Right lobe of liver (tissue), 6 donors: ENCODE data around the gene GRM5. TPM values are rescaled to one million over a fixed set of nuclear protein-coding genes. Genes with fewer than 3 reads are reported as not detected.

Experiments used
- ATAC-seq, 4 donors: fragments of 200-7000 bp; cut with Tn5 transposase; one replicate each; pipeline ENCODE4 v1.9.1; 2020; ENCODE audit warnings: mild to moderate bottlenecking in 4 of 4, moderate library complexity in 4 of 4
- DNase-seq, 3 donors: peaks; one replicate each; pipeline ENCODE4 v3.0.0-alpha.2; 2020
- H3K27ac ChIP-seq, 3 donors: fragments of 200-600 bp; one replicate each; pipeline ENCODE4 v1.8.0; 2022
- H3K27me3 ChIP-seq, 2 donors: fragments of 200-600 bp; one replicate each; pipeline ENCODE4 v1.8.0; 2022
- H3K36me3 ChIP-seq, 4 donors: fragments of 200-600 bp; sonication (generic) in 1 of 4; one replicate each; pipeline versions ENCODE4 v1.5.1 to v1.8.0; 2017 to 2022; ENCODE audit warnings: control low read depth in 1 of 4
- H3K4me1 ChIP-seq, 4 donors: fragments of 200-600 bp; sonication (generic) in 1 of 4; one replicate each; pipeline versions ENCODE4 v1.5.1 to v1.8.0; 2017 to 2022; ENCODE audit warnings: control low read depth in 1 of 4
- H3K4me3 ChIP-seq, 3 donors: fragments of 200-600 bp; one replicate each; pipeline ENCODE4 v1.8.0; 2022
- H3K9me3 ChIP-seq, 4 donors: fragments of 200-600 bp; sonication (generic) in 1 of 4; one replicate each; pipeline versions ENCODE4 v1.5.1 to v1.8.0; 2017 to 2022; ENCODE audit warnings: control low read depth in 1 of 4
- CTCF ChIP-seq, 4 donors: fragments of 200-600 bp in 3 of 4; fragments of 450-650 bp in 1 of 4; IDR thresholded peaks; one replicate each; pipeline versions ENCODE4 v1.5.1 to v1.8.0; 2016 to 2022; ENCODE audit warnings: antibody characterized with exemption in 4 of 4, mild to moderate bottlenecking in 2 of 4
- POLR2A ChIP-seq: fragments of 450-650 bp; IDR thresholded peaks from one replicate; pipeline ENCODE4 v1.6.1; 2017; ENCODE audit warnings: antibody characterized with exemption, mild to moderate bottlenecking
- WGBS: methylation state at CpG from one replicate; pipeline ENCODE4 v1.1.6; 2018; ENCODE audit warnings: low coverage, low lambda C conversion rate; ENCODE audit not compliant: insufficient coverage; ENCODE audit errors: missing lambda C conversion rate; 5-methylcytosine and 5-hydroxymethylcytosine counted together
- intact Hi-C, 2 donors: fragments of 100-400 bp; cut with DNase I; formaldehyde crosslinking; loops; one replicate each; pipeline versions ENCODE4 v1.11.2 to v1.14.1; 2022
- total RNA-seq, 6 experiments: library from RNA; depleted of rRNA in 2 of 6; stranded (reverse); fragments of >200 nt in 2 of 6; fragmentation: NEBNext Ultra II Directional in 3 of 6; extraction: Animal tissue kit (Norgen Biotek cat#: 25700) in 3 of 6; gene quantifications; one replicate each; pipeline versions ENCODE4 v1.1.0 to v1.2.4, GENCODE V29; 2016 to 2023
- donor health status: DM: no; HTN: yes; CAD: no.
- donor health status: DM: no; HTN: no; CAD: no.
- donor health status: DM: no; HTN: no; CAD: no.
- donor health status: DM: no; HTN: yes; CAD: no.
- donor health status: DM: no; HTN: yes; CAD: no.

GRM5 gene
- total RNA-seq, 6 experiments from 2014 or later = not detected

DNA sequence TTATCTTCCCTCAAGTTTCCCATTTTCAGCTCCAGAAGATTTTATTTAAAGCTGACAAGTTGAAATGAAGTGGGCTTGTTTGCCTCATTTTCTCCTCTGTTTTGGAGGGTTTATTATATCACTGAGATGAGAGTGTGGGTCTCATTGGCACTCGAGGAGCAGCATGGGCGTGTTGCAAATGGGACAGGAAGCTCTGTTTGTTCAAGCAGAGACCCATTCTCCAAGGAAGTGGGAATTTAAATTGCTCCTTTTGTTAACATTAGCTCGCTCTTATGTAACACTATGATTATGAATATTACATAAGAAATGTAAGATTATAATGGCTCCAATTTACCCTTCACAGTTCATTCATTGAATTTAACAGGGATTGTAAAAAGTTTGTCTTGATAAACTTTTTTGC is 410.6 kb downstream of the GRM5 start:
- Histone ChIP-seq H3K27ac (no peak overlapping the region), H3K36me3 (no peaks in the 10 kb centered on the region), H3K27me3 (no peaks in the 10 kb centered on the region), H3K4me1 (no peaks in the 10 kb centered on the region), H3K4me3 (no peak overlapping the region), H3K9me3 (no peaks in the 10 kb centered on the region)
- no peak for TF ChIP-seq CTCF (IDR thresholded peaks at IDR 0.05)
- TF ChIP-seq POLR2A = no peak
- intact Hi-C loops = no loop called here
- ATAC-seq = no peak
- WGBS = 30% methylated on average over 3 of the region's 3 CpGs
- no peak for DNase-seq

DNA sequence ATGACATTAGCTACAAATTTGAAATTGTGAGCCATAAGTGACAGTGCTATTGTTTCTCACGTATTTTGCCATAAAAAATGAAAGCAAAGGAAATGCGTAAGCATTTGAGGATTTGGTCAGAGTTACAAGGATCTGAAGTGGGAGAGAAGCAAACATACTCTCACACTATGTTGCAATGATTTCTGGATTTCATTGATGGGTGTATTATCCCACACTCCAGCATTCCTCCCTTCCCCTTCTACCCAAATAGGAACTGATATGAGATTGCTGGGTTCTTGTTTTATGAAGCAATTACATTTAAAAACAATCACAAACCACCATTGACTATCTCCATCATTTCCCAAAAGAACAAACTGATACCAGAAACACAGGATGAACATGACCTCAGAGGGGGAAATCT is 414.2 kb downstream of the GRM5 start:
- Histone ChIP-seq H3K4me3 (no peak overlapping the region), H3K36me3 (no peaks in the 10 kb centered on the region), H3K9me3 (no peaks in the 10 kb centered on the region), H3K4me1 (no peaks in the 10 kb centered on the region), H3K27me3 (no peaks in the 10 kb centered on the region), H3K27ac (no peak overlapping the region)
- ATAC-seq = no peak
- 70% methylated on average over 2 of the region's 2 CpGs for WGBS
- no peak for DNase-seq
- intact Hi-C loops = no loop called here
- no peak for TF ChIP-seq POLR2A
- no peak for TF ChIP-seq CTCF (IDR thresholded peaks at IDR 0.05)

DNA sequence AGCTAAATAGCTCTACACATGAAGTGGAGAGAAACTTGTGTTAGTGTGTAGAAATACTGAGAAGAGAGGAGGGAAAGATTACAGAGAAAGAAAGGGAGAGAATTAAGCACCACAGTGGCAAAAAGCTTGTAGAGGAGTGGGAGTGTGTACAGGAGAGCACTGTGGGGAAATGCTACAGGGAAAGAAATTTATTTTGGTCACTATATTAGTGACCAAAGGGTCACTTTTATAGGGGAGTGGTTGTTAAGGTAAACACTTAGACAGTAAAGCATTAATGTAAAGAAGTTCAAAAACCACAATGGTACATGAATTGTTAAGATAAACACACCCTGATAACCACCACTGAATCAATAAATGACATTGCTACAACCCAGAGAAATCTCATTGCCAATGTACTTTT is 421.1 kb downstream of the GRM5 start:
- no peak overlapping the region for H3K4me3 ChIP-seq
- no peak overlapping the region for H3K27ac ChIP-seq
- DNase-seq (no peak), ATAC-seq (no peak)
- no peaks in the 10 kb centered on the region for H3K4me1 ChIP-seq
- no peaks in the 10 kb centered on the region for H3K9me3 ChIP-seq
- intact Hi-C loops = no loop called here
- H3K27me3 ChIP-seq = no peaks in the 10 kb centered on the region
- no peak for TF ChIP-seq CTCF (IDR thresholded peaks at IDR 0.05)
- no peak for TF ChIP-seq POLR2A
- H3K36me3 ChIP-seq = no peaks in the 10 kb centered on the region

- no peak overlapping the region for H3K27ac ChIP-seq
- intact Hi-C loops = no loop called here
- no peaks in the 10 kb centered on the region for H3K27me3 ChIP-seq
- ATAC-seq = no peak
- H3K4me3 ChIP-seq = no peak overlapping the region
- H3K4me1 ChIP-seq = no peaks in the 10 kb centered on the region
- no peak for DNase-seq
- H3K9me3 ChIP-seq = no peaks in the 10 kb centered on the region
- H3K36me3 ChIP-seq = no peaks in the 10 kb centered on the region
- no peak for TF ChIP-seq CTCF (IDR thresholded peaks at IDR 0.05)
- TF ChIP-seq POLR2A = no peak
- 66% methylated on average over 4 of the region's 4 CpGs for WGBS
Measured at GRCh38 chr11:88632163-88632562, 433.6 kb downstream of the GRM5 start.

DNA sequence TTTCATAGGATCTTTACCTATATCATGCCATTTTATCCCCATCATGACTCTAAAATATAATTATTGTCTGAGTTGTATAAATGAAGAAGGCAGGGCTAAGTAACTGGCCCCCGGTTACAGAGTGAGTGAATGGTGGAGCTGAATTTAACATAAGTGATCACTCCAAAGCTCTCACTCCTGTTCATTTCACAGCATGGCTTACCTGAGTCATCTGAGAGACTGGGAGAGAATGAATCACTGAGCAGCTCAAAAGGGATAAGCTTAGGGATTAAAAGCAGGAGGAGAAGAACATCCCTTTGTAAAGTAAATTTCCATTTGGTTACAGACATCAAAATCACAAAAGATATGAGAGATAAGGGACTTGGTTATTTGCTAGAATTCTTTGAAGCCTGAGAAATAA is 434.3 kb downstream of the GRM5 start:
- Histone ChIP-seq H3K27ac (no peak overlapping the region), H3K4me1 (no peaks in the 10 kb centered on the region), H3K4me3 (no peak overlapping the region), H3K9me3 (no peaks in the 10 kb centered on the region), H3K36me3 (no peaks in the 10 kb centered on the region), H3K27me3 (no peaks in the 10 kb centered on the region)
- intact Hi-C loops = no loop called here
- TF ChIP-seq POLR2A = no peak
- no peak for TF ChIP-seq CTCF (IDR thresholded peaks at IDR 0.05)
- ATAC-seq = no peak
- no peak for DNase-seq
- 28% methylated on average over 1 of the region's 1 CpG for WGBS
